ENCODE data around the gene SMIM35. TPM values are rescaled to one million over a fixed set of nuclear protein-coding genes. Genes with fewer than 3 reads are reported as not detected.

SMIM35 gene
- total RNA-seq, 1 donor from 2014 or later = not detected

GRCh38 chr11:117998664-117999353 is 88.0 kb downstream of the SMIM35 start:
- intact Hi-C loops (cut with micrococcal nuclease) = no loop called here
- DNase-seq (no peak), ATAC-seq (no peak)

DNA sequence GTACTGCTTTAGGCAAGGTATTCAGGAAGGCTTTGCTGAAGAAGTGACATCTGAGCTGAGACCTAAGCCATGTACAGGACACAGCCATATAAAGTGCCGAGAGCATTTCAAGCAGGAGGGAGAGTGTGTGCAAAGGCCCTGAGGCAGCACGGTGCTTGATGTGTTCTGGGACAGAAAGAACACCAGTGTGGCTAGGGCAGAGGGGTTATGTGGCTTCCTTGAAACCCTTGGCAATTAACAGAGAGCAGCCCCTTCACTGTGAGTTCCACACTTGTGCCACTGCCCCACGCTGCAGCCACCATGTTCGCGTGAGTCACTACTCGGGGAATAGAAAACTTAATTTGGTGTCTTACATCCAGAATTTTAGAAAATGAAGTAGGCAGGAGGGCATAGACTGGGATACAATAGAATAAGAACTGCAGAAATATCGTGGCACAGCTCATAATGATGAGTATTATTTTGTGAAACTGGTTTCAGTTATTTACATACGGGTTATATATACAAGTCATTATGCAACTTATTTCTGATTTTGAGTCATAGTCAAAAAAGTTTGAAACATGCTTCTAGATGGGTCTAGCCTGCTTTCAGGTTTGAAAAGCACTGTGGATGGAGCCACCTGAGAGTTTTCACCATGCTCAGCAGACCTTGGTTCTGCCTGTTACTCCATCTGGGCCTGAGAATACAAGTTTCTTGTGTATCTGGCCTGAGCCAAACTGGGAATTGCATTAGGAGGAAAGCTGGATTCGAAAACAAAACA is 88.8 kb downstream of the SMIM35 start:
- intact Hi-C loops (cut with micrococcal nuclease) = no loop called here
- no peak for ATAC-seq
- no peak for DNase-seq

DNA sequence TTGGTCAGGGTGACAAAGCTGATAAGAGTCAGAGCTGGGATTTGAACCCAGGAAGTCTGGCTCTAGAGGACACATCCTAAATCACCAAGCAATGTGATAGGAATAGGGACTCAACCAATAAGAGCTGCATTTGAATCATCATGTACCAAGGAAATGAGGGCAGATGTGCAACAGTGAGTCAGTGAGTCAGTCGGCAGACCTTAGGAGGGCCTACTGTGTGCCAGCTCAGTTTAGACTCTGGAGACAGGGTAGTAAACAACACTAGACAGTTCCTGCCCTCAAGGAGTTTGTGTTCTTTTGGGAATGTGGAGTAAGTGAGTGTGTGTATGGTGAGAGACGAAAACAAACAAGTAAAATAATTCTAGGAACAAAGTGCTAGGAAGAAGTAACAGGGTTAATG is 89.4 kb downstream of the SMIM35 start:
- no peak for DNase-seq
- intact Hi-C loops (cut with micrococcal nuclease) = no loop called here
- no peak for ATAC-seq

DNA sequence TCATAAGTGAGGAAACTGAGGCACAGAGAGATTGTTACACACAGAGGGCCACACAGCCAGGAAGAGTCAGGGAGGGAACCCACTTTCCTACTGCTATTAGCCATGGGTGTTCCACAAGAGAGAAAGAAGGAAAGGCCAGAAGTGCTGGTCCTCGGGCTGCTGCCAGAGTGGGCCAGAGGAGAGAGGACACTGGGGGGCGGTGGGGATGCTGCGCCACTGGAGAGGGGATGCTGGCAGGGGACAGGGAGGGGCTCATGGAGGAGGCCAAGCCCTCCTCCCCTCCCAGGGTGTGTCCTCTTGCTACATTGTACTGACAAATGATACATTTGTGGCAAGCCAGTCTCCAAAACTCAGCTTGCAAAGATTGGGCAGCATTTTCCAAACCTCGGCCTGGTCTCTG is 90.7 kb downstream of the SMIM35 start:
- ATAC-seq (no peak), DNase-seq (no peak)
- intact Hi-C loops (cut with micrococcal nuclease) = no loop called here

- no peak for DNase-seq
- no peak for ATAC-seq
- intact Hi-C loops (cut with micrococcal nuclease) = no loop called here
Measured at GRCh38 chr11:117995472-117995871, 91.3 kb downstream of the SMIM35 start.

DNA sequence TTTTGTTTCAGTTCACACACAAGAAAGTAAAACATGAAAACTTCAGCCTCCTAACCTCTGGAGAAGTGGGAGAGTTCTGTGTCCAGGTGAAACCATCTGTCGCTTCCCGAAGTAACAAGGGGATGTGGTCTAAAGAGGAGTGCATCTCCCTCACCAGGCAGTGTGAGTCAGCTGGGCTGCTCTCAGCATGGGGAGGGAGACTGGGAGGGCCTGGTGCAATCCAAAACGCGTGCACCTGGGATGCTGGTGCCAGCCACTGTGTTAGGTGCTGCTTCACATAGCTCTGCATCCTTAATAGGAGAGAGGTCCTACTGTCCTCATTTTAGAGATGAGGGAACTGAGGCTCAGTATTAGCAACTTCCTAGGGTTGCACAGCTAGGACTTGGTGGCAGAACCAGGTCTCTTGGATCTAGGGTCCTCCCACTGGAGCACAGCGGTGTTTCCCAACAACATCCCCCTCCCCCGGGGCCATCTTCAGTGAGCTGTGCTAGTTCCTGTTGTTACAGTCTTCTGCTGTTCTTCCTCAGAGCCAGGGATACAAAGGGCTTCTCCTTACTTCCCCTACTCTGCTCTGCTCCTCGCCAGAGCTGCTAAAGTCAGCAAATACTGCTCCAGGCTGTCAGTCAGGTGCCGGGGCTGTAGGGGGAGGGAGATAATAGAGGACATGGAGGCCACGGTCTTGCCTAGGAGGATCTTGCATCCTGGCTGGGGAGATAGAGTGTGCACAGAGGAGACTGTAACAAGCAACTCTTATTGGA is 92.6 kb downstream of the SMIM35 start:
- ATAC-seq (peak; percentile 73), DNase-seq (peak; percentile 58)
- intact Hi-C loops (cut with micrococcal nuclease) = no loop called here

GRCh38 chr11:117992620-117993019 is 94.1 kb downstream of the SMIM35 start:
- intact Hi-C loops (cut with micrococcal nuclease) = no loop called here
- ATAC-seq (no peak), DNase-seq (no peak)

DNA sequence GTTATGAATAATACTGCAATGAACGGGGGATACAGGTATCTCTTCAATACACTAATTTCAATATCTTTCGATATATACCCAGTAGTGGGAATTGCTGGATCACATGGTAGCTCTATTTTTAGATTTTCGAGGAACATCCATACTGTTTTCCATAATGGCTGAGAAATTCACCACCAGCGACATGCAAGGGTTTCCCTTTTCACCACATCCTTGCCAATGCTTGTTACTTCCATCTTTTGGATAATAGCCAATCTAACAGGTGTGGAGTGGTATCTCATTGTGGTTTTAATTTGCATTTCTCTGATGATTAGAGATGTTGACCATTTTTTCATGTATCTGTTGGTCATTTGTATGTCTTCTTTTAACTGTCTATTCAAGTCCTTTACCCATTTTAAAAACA is 94.6 kb downstream of the SMIM35 start:
- DNase-seq (no peak), ATAC-seq (no peak)
- intact Hi-C loops (cut with micrococcal nuclease) = no loop called here

DNA sequence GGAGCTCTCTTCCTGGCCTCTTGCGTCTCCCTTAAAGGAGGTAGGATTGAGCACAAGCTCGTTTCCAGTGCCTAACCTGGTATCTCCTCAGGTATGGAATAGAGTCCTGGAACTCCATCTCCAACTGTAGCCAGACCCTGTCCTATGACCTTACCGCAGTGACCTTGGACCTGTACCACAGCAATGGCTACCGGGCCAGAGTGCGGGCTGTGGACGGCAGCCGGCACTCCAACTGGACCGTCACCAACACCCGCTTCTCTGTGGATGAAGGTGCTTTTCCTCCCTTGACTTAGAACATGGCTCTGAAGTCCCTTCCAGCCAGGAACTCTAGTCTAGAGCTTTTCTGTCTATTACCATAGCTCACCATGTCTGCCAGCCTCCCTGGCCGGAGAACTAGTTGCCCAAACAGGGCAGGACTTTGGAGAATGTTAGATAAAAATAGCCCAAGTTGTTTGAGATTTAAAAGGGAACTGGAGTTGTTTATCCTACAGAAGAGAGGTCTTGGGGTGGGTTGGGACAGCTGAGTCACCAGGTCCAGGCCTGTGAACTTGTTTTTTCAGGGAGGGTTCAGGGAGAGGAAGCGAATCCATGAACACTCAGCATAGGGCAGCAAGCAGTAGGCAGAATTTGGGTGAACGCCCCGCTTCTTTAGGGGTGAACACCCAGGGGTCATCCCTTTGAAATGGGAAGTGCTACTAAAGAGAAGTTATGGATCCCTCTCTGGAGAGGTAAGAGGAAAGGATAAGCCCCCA is 97.2 kb downstream of the SMIM35 start:
- ATAC-seq = peak; percentile 36
- intact Hi-C loops (cut with micrococcal nuclease) = no loop called here
- no peak for DNase-seq

- DNase-seq = no peak
- intact Hi-C loops (cut with micrococcal nuclease) = no loop called here
Measured at GRCh38 chr11:117986981-117987574, 99.7 kb downstream of the SMIM35 start.

GRCh38 chr11:117985953-117986887 is 100.5 kb downstream of the SMIM35 start, which contains the start of gene IL10RA:
Gene IL10RA (plus strand): TSS chr11:117986394. CDS start chr11:117986468, 74 bp downstream.
- intact Hi-C loops (cut with micrococcal nuclease) = no loop called here
- DNase-seq = peak; percentile 92

More at GRCh38 chr11:117986981-117987574, 99.7 kb downstream of the SMIM35 start:
- no peak for ATAC-seq

GRCh38 chr11:117984476-117984875 is 102.3 kb downstream of the SMIM35 start:
- intact Hi-C loops (cut with micrococcal nuclease) = no loop called here
- DNase-seq = no peak
- no peak for ATAC-seq

More at GRCh38 chr11:117985953-117986887, 100.5 kb downstream of the SMIM35 start, which contains the start of gene IL10RA:
- peak; percentile 98 for ATAC-seq

DNA sequence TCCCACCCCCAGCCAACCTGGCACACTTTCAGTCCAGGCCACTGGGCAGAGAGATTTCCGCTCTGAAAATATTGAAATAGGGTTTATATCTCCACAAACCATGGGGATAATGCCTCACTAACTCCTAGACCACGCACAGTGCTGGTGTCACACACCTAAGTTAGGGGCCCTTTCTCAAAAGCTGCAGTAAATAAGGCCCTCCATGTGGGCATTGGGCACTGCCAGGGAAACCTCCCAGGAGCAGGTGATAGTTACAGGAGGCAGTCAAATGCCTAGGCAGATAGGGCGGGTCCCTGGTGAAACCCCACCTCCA is 103.6 kb downstream of the SMIM35 start:
- DNase-seq (no peak), ATAC-seq (no peak)
- intact Hi-C loops (cut with micrococcal nuclease) = no loop called here

DNA sequence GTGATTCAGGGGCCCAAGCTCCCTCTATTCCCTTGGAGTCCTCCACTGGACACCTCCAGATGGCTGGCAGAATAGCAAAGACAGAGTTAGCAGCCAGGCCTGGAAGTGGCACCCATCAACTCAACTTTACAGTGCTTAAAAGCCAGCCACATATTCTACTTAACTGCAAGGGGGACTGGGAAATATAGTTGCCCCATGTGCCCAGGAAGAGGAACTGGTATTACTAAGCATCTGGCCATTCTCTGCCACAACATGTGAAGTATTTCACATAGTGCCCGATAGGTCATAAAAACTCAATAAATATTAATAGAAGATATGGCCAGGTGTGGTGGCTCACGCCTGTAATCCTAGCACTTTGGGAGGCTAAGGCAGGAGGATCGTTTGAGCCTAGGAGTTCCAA is 106.0 kb downstream of the SMIM35 start:
- no peak for DNase-seq
- no peak for ATAC-seq
- intact Hi-C loops (cut with micrococcal nuclease) = no loop called here

- intact Hi-C loops (cut with micrococcal nuclease) = no loop called here
- no peak for DNase-seq
Measured at GRCh38 chr11:117980280-117980679, 106.5 kb downstream of the SMIM35 start.

GRCh38 chr11:117979481-117980211 is 107.1 kb downstream of the SMIM35 start:
- no peak for DNase-seq

More at GRCh38 chr11:117980280-117980679, 106.5 kb downstream of the SMIM35 start:
- ATAC-seq = no peak

DNA sequence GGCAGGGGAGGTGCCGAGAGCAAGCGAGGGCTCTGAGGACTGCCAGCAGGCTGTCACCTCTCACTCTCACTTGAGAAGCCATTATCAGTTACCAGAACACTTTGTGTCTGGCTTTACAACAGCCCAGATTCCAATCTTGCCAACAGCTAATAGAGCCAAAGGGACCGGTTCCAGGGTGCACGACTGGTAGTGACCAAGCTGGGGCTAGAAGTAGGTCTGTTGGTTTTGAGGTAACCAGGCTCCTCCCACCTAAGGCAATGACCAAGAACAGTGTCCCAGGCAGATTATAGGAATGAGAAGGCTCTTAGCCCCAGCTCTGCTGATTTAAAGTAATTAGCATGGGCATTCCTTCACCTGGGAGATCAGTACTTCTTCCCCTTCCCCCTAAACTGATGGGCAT is 107.8 kb downstream of the SMIM35 start:
- DNase-seq (peak; percentile 54), ATAC-seq (peak; percentile 92)
- intact Hi-C loops (cut with micrococcal nuclease) = no loop called here

More at GRCh38 chr11:117979481-117980211, 107.1 kb downstream of the SMIM35 start:
- intact Hi-C loops (cut with micrococcal nuclease) = no loop called here
- ATAC-seq = peak; percentile 58
